Measurements from ENCODE around the gene FBXO38.
A peak's percentile ranks its signal among the peaks of the same experiment; 100 is the strongest.

FBXO38 gene, protein sequence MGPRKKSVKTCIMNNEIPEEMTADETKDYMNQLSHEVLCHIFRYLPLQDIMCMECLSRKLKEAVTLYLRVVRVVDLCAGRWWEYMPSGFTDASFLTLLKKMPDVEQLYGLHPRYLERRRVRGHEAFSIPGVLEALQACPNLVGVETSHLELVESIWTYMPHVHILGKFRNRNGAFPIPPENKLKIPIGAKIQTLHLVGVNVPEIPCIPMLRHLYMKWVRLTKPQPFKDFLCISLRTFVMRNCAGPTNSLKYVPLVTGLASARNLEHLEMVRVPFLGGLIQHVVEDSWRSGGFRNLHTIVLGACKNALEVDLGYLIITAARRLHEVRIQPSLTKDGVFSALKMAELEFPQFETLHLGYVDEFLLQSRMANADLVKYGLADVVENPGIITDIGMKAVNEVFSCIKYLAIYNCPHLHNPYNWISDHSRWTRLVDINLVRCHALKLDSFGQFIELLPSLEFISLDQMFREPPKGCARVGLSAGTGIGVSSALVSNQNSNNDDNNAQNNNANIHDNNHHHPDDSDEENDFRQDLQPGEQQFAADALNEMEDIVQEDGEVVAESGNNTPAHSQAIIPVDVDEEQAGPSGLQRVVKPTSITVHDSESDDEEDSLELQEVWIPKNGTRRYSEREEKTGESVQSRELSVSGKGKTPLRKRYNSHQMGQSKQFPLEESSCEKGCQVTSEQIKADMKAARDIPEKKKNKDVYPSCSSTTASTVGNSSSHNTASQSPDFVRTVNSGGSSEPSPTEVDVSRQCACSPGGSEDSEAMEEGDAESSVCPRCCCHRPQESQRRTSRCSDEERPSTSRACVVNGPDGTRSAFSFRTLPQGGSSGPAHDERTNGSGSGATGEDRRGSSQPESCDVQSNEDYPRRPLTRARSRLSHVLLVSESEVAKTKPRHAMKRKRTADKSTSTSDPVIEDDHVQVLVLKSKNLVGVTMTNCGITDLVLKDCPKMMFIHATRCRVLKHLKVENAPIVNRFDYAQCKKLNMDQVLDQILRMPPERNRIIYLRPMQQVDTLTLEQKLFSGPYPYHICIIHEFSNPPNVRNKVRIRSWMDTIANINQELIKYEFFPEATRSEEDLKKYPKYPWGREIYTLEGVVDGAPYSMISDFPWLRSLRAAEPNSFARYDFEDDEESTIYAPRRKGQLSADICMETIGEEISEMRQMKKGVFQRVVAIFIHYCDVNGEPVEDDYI

DNA sequence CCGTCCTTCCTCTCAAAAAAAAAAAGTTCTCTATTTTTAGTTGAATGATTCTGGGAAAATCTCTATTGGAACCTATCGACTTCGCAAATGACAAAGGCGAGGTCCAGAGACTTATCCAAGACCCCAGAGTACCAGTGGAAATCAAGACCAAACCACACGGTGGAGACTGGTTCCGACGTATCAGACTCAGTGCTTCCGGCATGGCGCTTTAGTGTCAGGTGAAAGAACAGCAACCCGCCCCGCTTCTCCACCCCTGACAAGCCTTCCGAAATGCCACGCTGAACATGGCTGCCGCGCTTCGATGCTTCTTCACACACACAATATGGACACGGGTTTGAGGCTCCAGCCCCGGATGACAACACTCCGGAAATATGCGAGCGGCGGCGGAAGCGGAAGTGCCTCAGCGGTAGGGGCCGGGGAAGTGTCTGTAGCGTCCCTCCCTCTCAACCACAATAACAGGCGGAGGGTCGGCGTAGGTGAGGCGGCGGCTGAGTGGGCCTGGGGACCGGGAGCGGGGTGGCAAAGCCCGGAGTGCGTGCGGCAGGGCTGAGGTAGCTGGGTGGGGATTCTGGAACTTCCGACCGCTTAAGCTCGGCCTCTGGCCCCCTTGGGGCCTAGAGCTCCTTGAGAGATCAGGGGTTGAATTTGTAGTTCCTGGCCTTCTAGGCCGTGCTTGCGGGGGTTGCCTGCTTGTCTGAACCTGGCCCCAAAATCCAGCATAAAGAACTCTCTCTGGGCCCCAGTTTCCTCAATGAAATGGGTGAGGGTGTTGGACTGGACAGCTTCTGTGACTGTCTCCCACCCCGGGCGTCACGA, at the start of gene FBXO38:
Gene FBXO38, plus strand, starts transcription at position 395 of the 816 bp plus-strand sequence. CDS start 10,819 bp downstream, outside the sequence.
- peak; percentile 94 for DNase-seq (ENCODE audit: low read depth)

DNA sequence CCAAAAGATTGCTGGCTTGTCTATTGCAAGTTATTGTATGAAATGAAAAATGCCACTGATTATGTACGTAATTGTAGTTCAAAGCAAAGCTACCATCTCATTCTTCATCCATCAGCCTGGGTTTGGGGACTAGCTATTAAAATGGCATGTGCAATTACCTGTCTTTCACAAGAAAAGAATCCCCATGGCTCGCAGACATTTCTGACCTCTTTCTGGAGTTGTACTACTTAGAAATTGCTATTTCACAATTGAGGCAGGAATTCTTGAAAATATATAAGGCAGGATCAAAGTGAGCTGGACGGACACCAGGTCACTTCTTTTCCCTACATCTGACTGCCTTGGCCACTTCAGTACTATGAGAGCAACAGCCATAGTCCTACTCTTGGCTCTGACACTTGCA, 48.5 kb upstream of the FBXO38 start, which contains the start of gene SPINK9:
Gene SPINK9, plus strand, starts transcription at position 301 of the 400 bp plus-strand sequence. Its CDS starts 55 bp downstream, at position 356.
- no peak for DNase-seq (ENCODE audit: low read depth)

DNA sequence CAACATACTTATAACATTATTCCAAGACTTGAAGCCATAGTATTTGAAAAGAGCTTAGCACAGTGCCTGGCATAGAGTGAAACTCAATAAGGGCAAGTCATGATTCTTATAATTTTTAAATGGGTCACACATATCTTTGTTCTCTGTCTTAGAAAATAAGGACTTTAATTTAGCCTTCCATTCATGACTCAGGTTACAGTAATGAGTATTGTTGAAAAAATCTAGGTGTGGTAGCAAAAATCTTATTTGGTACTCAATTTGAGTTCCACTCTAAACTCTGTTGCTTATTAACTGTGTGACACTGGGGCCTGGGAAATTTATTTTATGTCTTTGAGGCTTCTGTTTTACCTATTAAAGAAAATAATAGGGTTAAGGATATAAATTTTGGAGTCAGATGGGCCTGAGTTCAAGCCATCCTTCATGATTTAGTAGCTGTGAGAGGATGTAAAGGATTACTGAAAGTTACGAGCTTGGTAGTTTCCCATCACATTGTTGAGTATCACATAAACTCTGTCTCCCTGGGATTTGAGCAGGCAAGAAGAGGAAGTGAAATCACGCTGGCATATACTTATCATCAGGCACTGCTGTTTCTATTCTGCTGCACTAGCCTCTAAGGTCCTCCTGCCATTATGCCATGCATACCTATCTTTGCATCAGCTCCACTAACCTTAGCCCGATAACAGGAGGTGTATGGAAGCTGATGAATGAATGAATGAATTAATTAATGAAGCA, 46.9 kb upstream of the FBXO38 start:
- DNase-seq (ENCODE audit: low read depth), result no peak

DNA sequence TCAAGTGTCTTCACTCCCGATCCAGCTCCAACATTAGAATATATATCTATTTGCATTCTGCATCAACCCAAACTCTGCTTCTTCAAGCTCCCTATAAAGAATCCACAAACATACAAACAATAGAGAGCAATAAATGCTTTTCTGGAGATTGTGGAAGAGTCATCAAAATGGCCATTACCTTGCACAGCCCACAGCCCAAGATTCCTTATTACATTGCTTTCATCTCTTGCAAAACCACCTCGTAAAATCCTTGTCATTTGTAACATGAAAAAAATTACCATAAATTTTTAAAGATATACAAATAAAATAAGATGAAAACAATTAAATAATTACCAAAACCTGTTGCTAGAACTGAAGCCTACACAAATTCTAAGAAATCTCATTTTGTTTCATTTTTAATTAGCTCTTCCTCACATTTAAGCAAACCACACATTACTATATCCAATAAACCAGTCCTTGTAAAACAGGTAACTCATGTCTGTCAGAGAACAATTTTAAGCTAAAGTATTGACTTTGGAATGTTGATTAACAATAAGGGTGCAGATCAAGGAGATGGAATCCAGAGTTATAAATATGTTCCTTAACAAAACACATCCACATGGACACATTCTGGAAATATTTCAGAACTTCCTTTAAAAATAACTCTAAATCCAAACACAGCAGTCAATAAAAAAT, 41.2 kb upstream of the FBXO38 start:
- no peak for DNase-seq (ENCODE audit: low read depth)

DNA sequence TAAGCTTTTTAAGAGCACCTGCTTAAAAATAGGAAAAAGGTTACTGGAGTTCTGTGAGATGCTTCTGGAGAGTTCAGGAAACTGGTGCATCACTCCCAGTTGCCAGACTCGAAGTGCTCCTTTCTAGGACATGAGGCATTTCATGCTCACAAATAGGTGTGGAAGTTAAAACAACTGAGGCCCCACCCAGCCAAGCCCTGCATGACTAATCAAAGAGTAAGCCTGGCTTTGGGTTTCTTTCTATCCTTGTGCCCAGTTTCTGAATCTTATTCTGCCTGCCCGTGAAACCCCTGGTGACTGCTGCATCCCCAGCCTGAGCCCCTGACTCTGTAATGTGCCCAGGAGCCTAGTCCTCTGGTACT, 40.7 kb upstream of the FBXO38 start:
- no peak for DNase-seq (ENCODE audit: low read depth)

DNA sequence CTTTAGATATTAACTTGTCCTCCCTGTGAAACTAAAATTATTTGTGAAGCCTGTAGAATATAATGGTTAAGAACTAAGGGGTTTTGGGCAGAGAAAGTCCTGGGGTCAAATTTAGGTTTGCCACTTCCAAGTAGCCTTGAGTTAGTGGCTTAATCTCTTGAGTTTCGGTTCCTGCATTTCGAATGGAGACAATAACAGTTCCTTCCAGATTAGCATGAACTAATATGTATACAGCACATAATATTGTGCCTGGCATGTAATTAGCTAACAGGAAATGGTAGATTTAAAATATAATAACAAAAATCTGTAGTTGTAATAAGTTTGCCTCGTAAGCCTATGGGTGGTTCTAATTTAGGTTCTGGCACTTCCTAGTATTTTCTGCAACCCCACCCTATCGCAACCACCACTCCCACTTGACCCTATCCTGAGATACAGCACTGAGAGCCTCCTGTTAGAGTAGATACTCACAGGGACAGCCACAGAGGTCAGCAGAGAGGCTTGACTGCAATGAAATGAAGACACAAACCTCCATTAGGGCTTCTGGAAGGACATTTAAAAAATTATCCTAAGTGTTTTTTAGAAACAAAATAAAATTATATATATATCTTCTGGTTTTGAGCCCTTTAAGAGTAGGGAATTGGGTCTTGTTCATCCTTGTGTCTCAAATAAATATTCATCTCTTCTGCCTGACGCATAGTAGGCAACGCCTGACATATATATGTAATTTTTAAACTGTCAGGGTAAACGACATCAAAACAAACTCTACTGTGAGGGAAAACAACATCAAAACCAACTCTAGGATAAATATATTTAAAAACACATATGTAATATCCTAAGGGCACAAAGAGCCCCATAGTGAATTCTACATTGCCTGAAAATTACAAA, 39.9 kb upstream of the FBXO38 start:
- DNase-seq (ENCODE audit: low read depth), result no peak

DNA sequence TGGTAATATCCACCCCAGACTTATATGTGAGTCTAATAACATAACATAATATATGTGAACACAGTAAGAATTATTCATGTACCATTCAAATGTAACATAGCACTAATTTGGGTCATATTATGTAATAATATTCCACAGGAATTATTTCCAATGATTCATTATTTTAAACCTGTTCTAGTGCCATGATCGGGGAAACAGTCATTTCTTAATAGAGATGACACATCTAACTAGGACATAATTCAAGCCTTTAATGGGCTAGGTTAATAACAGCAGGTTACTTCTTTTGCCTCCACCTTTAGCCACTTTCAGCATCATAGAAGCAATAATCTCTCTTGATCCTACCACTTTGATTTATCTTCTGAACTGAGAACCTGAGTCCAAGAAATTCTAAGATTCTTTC, 36.1 kb upstream of the FBXO38 start:
- DNase-seq (ENCODE audit: low read depth), result no peak

DNA sequence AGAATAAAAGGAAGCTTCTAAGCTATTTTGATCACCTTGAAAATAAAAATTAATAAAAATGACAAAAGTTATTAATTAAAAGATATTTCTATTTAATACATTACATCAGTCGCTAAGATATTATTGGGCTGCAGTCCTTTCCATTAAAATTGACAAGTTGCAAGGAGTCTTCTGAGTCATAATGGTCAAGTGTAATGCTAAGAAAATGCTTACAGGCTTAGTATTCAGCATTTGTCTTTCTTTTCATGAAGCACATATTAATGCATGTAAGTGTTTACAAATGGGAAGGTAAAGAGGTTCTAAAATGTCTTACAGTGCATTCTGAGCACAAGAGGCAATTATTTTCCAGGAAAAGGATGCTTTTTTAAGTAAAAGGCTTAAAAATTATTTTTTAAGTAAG, 31.1 kb upstream of the FBXO38 start:
- DNase-seq (ENCODE audit: low read depth), result no peak

DNA sequence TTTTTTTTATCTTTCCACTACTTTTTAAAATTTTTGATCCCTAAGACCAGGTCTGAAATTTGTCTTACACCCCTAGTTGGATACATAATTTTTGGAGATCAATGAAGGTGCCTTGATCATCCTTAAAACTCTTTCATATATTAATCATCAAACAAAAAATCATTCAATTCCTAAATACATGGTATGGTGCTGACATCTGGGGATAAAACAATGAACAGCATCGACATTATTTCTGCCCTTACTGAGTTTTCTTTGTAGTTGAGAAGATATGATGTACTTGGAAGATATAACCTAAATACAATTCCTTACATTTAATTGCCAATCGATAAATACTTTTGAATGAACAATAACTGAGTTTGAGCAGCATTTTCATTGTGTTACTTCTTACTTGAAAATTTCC, 30.1 kb upstream of the FBXO38 start:
- DNase-seq (ENCODE audit: low read depth), result no peak

DNA sequence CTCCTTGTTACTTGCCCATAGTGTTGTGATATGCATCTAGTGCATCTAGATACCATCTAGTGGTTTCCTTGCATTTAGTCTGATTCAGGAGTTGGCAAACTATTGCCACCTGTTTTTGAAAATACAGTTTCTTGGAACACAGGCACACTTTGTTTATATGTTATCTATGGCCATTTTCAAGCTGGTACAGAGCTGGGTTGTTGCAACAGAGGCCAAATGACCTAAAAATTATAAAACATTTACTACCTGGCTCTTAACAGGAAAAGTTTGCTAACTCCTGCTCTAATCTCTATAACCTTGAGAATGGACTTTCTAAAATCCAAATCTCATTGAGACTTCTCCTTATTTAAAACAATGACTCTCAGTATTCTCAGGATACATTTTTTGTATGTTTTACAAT, 19.4 kb upstream of the FBXO38 start:
- no peak for DNase-seq (ENCODE audit: low read depth)

DNA sequence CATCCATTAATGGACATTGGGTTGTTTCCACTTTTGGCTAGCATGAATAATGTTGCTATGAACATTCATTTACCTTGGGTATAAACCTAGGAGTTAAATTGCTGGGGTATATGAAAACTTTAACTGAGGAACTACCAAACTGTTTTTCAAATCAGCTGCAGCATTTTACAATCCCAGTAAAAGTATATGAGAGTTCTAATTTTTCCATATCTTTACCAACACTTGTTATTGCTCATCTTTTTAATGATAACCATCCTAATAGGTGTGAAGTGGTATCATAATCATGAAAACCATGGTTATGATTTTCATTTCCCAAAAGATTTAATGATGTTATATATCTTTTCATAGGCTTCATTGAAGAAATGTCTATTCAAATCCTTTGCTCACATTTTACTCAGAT, 15.5 kb upstream of the FBXO38 start:
- no peak for DNase-seq (ENCODE audit: low read depth)

DNA sequence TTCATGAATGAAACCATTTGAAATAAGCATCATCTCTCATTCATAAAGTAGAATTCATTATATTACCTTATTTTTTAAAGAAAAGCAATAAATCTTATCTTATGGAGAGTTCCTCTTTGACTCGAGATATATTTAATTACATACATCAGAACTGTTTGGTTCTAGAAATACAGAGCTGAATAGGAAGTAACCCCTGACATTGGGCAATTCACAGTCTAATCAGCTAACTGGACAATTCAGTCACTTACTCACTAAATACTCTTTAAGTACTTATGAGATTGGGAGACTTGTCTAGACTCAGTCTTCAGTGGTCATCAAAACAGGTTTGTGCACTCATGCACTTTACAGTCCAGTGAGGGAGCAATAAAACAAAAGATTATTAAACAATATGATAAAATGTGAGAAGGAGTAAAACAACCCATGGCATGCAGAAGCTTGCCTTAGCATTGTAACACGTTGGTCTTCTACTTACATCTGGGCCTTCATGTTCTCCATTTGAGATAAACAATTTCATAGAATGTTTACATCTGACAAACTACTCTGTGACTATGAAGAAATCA, 11.5 kb upstream of the FBXO38 start:
- DNase-seq (ENCODE audit: low read depth), result no peak

DNA sequence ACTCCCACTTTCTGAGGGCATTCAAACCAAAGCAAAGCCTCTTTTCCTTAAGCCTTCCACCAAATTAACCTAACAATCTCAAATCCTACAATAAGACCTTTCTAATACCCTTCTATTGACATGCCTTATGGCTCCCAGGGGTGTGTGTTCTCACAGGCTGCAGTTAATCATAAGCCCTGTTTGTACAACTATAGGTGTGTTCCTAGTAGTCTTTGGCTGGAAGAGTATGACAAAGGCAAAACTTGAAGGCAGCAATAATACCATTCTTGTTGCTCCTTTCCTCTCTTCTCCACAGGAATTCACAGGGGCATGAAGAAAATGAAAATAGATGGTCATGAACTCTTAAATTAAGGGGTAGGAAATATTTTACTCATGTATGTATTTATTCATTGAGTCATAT, 10.9 kb upstream of the FBXO38 start:
- DNase-seq (ENCODE audit: low read depth), result no peak

DNA sequence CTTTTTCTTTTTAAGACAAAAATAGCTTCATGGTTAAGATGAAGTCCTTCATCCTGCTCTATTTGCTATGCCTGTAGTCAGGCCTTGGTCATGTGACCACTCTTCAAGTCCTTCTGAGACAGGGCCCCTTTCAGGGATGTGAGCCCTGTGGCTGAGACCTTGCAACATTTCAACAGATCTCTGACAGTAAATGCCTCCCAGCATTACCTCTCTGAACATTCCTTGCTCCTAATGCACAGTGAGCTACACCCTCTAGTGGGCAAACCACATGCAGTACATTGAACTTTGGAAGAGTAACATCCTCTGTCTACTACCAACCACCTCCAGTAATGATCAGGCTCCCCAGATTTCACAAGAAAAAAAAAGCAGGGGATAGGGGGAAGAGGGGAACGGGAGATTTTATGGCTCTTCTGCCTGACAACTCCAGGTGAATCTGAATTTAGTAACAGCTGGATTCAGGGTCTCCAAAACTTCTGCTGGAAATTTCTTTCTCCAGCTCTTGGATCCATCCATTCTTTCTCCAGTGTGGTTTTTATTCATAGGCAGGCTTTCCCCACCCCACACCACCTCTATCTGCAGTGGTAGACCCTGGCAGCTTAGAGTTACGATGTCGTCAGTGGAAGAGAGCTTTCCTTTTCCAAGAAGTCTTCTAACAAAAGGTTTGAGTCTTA, 8.9 kb upstream of the FBXO38 start:
- DNase-seq (ENCODE audit: low read depth), result no peak

DNA sequence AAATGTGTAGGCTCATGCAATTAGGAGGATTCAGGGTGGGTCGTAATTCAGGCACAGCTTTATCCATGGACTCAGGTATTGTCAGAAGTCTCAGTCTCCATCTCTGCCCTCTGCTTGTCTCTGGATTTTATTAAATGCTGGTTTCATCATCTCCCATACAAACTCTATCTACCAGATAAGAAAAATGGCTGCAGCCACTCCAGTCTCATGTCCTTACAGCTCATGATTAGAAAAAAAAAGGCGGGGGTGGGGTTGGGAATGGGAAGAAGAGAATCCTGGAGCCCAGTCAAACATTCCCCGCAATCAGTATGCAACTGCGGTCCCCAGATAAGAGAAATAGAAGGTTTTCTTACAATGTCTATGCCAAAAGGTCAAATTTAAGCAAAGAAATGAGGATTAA, 7.6 kb upstream of the FBXO38 start:
- no peak for DNase-seq (ENCODE audit: low read depth)

DNA sequence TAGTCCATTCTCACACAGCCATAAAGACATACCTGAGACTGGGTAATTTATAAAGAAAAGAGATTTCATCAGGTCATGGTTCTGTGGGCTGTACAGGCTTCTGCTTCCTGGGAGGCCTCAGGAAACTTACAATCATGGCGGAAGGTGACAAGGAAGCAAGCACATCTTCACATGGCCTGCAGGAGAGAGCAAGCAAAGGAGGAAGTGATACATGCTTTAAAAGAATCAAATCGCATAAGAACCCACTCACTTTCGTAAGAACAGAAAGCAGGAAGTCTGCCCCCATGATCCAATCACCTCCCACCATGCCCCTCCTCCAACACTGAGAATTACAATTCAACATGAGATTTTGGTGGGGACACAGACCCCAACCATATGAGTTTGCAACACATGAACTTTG, 5.1 kb upstream of the FBXO38 start:
- DNase-seq (ENCODE audit: low read depth), result no peak

DNA sequence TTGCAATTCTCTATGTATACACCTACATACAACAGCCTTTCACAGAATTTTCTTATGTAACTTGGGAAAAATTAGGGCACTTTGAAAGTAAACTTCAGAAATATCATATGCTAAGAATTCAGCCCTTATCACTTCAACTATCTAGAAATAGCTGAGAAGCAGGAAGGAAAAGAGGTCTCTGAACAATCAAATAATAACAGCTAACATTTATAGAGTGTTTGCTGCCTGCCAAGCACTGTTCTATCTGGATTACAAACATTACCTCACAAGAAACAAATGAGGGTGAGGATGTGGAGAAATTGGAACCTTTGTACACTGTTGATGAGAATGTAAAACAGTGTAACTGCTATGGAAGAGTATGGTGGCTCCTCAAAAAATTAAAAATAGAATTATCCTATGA, 4.4 kb upstream of the FBXO38 start:
- no peak for DNase-seq (ENCODE audit: low read depth)

DNA sequence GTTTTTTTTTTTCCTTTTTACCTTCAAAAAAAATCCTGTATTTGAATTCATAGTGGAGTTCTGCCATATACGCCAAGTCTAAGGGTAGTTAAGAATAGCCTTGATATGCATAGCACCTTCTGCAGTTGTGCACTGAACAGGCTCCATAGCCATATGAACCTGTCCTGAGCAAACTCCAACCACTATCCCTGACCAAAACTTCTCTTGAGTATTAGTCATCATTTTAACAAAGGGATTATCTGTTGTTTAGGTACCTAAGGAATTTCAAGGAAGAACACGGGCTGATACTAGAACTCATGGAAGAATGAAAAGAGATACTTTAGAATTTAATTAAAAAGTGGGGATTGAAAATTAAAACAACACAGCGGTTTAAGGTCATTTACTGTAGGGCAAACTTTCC, 1.9 kb upstream of the FBXO38 start:
- DNase-seq (ENCODE audit: low read depth), result no peak
